ENCODE measurements around the gene OR10V1.

The OR10V1 gene

DNA sequence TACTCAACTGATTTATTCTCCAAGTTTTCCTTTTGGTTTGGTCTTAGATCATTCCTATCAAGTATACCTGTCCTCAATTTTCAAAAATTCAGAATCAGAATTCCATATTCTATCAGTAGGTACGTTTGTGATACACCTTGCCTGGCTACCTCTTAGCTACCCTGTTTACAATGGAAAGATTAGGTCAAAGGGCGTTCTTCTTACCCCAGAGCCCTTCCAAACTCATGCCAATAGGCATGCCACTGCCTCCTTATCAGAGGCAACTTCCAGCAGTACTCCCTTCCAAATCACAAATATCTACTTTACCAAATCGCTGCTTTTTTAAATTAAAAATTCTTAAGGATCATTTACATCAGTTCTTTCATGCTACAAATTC, 45.8 kb downstream of the OR10V1 start:
- no peak for DNase-seq

- DNase-seq = no peak
These were observed 46.7 kb downstream of the OR10V1 start for GRCh38 chr11:59666969-59667368.

All from NCI-H526 (cell line).